NCI-H1694 (cell line): ENCODE results near the gene CEP131.
A peak's percentile ranks its signal among the peaks of the same experiment; 100 is the strongest.

Experiments
- DNase-seq: peaks from one replicate; lab custom pipeline; 2025; lab: John Stamatoyannopoulos, UW

The CEP131 gene

GRCh38 chr17:81223762-81224130, 981 bp upstream of the CEP131 start:
- no peak for DNase-seq

DNA sequence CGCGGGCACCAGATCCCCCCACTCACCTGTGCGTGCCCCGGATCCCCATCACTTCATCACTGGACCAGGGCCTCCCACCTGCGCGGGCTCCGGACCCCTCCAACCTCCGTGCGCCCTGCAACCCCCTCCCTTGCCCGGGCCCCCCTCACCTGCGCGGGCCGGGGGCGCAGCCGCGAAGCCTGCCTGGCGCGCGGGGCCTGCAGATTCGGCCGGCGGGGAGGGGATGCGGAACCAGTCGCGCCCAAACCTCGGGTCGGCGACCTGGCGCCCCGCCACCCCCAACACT, 202 bp downstream of the CEP131 start:
- DNase-seq: no peak

DNA sequence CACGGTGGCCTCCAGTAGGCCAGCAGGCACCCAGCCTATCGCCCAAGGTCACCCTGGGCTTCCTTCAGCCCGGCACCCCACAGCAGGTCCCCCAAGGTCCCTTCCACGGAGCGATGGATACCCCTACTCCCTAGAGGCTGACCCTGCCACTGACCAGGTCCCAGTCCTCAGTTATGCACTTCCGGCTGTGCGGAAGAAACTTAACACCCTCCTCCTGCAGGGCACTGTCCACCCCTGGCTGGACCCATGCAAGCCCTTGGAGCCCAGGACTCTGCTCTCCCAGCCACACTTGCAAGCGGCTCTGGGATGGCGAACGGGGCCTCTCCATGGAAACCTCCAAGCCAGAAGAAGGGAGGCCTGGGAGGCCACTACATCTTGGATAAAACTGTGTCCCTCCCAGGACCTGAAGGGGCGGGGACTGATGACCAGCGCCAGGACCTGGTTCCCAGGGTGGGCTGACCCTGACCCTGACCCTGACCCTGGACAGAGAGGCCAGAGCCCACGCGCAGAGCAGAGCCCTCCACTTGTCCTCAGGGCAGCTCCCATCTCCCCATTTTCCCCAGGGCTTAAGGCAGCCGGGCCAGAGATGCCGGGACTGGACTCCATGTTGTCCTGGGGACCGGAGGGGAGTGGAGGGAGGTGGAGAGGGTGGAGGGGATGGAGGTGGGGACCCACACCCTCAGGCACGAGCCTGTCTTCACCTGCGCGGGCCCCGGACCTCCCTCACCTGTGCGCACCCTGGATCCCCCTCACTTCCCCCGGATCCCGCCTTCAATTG, 734 bp downstream of the CEP131 start:
- no peak for DNase-seq

- DNase-seq: no peak
These were observed 1.4 kb downstream of the CEP131 start for GRCh38 chr17:81221371-81221841.

GRCh38 chr17:81219476-81220180, 3.1 kb downstream of the CEP131 start:
- DNase-seq: no peak

DNA sequence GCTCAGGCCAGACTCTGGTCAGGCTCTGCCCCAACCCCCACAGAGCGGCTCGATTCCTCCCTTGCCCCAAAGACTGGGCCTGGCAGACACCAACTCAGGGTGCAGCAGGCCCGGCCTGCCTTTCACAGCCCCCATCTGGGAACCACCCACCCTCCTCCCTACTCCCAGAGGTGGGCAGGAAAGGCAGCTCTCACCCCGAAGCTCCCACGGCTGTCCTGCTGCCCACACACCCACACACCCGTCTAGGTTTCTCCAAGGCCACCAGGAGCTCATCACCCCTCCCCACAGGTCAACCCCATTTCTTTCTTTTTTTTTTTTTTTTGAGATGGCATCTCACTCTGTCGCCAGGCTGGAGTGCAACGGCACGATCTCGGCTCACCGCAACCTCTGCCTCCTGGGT, 3.8 kb downstream of the CEP131 start:
- no peak for DNase-seq

DNA sequence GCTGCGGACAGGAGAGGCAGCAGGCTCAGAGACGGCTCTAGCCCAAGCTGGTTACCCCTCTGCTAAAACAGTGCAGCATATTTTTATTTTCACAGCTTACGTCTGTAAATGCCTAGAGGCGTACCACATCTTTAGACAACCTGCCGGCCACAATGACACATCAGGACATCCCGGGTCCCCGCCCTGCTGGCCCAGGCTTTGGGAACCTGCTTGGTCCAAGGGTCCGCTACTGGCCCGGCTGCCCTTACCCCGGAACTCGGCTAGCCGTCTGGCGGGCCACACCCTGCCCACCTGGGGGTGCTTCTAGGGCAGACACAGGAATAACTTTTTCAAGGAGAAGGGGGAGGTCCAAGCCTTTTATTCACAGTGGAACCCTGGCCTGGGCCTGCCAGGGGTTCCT, 4.3 kb downstream of the CEP131 start:
- DNase-seq: no peak

DNA sequence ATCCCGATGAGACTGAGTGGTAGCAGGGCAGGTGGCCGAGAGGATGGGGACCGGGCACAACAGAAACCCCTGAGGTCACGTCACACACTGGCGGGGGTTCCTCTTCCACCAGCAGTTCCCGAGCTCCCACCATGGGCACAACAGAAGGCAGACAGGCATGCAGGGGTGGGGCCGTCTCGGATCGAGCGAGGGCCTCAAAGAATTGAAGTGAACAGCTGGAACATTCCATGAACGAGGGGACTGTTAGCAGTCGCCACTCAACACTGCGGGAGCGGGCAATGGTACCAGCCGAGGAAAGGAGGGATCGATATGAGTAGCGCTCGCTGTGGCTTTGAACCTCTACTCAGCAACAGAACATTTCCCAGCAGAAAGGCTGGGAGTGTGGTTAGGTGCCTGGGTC, 5.3 kb downstream of the CEP131 start:
- DNase-seq: no peak

DNA sequence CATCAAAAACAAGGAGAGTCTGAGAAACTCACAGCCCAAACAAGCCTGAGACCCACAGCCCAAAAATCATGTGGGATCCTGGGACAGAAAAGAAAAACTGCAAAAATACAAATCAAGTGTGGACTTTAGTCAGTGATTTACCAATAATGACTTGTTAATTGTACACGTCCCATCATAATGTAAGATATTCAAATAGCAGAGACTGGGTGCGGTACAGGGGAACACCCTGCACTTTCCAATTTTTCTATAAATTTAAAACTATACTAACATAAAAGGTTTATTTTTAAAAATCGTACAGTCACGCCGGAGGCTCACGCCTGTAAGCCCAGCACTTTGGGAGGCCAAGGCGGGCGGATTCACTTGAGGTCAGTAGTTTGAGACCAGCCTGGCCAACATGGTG, 8.8 kb downstream of the CEP131 start:
- DNase-seq: no peak

GRCh38 chr17:81212365-81212764, 10.4 kb downstream of the CEP131 start:
- DNase-seq: no peak

DNA sequence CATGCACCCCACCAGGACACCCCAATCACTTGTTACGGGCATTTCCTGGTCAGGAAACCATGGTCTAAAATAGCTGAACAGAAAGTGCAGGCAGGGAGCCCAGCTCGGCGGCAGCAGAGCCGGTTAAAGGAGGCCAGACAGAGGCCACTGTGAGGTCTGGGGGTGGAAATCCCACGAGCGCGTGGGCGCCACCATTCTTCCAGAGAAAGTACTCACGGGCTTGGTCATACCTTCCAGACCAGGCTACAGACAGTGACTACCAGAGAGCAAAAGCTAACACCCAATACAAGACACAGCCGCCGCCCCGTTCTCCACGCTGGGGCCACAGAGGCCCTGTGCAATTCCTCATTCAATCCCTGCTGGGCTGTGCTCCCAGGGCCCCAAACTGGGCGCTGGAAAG, 11.9 kb downstream of the CEP131 start:
- DNase-seq: no peak

GRCh38 chr17:81210466-81210865, 12.3 kb downstream of the CEP131 start:
- DNase-seq: no peak

GRCh38 chr17:81209141-81209540, 13.6 kb downstream of the CEP131 start:
- no peak for DNase-seq

GRCh38 chr17:81208651-81209050, 14.1 kb downstream of the CEP131 start:
- no peak for DNase-seq

DNA sequence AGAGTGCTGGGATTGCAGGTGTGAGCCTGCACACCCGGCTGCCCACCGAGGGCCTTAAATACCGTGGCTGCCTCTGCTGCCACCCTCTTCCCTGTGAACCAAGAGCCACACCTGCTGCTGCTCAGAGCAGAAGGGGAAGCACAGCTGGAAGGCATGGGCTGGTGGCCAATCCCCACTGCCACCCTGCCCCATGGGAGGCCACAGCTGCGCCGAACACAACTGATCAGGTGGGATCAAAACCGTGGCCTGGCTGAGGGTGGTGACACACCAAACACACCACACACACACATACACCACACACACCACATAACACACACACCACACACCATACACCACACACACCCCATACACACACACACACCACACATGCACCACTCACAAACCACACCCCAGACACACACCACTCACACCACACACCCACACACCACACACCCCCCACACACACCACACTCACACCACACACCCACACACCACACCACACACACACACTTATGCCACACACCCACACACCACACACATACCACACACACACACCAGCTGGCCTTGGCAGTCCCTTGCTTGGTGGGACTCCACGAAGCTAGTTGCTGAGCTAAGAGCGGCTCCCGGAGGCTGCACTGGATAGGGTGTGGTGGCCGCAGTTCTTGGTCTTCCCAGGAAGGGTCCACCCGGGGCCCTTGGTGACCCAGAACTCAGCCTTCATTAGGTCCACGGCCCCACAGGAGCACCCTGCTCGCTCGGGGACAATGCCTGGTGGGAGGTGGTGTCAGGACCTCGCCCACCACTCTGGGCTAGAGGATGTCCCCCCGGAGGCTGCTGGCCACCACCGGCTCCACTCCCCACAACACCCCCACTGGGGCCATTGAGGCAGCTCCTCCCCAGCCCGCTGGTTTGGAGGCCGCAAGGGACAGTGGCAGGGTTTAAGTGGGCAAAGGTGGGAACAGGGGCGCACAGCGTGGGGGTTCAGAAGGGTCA, 14.9 kb downstream of the CEP131 start:
- DNase-seq: peak; percentile 16

DNA sequence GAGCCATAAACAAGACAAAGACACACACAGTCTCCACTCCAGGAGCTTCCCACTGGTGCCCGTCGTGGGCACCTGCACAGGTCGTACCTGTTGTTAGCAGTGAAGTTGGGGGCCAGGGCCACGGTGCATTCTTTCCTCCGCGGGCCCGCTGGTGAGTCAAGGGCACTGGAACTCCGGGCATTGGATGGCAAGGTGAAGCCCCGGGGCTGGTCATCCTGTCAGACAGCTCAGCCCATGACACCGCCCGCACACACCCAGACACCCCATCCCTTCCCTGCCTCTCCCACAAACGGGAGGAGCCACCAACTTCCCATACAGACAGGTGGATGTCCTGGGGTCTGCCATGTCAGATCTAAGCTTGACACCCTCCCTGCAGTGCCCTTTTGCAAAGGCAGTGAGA, 16.1 kb downstream of the CEP131 start:
- no peak for DNase-seq

DNA sequence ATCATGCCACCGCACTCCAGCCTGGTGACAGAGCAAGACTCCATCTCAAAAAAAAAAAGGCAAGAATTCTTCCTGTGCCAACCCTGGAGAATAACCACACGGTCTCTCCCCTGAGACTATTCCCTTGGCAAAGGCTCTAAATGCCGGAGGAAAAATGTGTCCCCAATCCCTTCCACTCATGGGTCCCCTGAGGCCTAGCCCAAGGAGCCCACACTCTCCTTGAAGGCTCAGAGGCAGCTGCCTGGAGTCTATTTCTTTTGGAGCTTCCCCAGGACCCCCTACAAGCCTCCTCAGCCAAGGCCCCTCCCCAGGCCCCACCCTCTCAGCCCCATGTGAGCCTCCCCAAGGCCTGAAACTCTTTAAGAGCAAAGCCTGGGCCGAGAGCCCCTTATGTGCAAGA, 16.6 kb downstream of the CEP131 start:
- DNase-seq: no peak

DNA sequence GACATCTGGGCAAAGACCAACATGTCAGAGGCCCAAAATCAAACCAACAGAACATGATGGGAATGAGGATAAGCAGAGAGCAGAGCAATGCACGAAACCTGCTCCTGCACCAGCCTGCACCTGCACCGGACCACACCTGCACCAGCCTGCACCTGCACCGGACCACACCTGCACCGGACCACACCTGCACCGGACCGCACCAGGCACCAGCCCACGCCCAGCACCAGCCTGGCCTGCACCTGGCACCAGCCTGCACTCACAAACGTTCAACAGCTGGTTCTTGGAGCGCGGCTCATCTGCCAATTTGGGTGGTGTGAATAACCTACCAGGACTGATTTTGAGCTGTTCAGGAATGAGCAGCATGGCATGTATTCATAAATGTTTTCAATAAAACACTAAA, 18.2 kb downstream of the CEP131 start:
- no peak for DNase-seq

DNA sequence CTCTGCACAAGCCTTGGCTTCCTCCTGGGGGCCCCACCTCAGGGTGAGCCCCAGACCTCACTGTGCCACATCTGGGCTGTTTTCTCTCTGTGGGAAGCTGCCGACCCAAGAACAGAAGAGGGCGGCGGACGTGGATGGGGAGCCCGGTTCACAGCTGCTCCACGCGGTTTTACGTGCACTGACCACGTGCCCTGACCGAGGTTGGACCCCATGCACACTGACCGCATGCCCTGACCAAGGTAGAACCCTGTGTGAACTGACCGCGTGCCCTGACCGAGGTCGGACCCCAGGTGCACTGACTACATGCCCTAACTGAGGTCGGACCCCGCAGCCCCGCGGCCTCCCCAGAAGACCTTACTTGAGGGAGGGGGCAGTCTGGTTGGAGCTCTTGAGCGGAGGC, 19.6 kb downstream of the CEP131 start:
- DNase-seq: no peak

- DNase-seq: no peak
These were observed 20.4 kb downstream of the CEP131 start for GRCh38 chr17:81202318-81202717.

DNA sequence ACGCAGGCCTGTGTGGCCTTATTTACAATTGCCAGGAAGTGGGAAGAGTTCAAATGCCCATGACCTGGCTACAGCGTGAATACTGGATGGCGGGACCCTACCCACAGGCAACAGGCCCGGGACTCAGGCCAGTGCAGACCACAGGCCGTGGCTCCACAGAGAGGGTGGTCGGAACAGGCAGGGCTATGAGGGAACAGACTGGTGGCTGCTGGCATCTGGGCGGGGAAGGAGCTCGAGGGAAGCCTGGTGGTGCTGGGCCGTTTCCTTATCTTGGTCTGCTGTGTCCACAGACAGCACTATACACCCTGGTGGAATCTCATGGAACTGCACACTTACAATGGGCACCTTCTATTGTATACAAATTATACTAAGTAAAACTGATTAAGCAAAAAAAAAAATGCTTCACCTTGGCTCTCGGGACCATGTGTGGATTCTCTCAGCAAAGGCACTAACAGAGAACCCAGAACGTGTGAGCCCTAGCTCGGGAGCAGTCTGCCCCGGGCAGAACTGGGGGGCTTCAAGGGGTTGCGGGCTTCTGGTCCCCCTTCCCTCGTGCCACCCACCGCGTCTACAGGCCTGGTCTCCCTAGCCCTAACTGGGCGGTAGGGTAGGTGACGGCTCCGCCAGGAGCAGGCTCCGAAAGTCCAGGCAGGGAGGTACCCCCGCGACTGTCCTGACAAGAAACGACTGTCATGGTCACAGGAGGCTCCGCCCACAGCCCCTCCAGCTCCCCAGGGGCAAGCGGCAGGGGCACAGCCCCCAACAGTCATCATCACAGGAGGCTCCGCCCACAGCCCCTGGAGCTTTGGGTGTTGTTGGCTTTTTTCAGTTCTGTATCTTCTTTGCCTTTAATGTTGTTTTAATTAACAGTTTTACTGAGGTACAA, 21.8 kb downstream of the CEP131 start:
- peak; percentile 81 for DNase-seq

- no peak for DNase-seq
These were observed 22.6 kb downstream of the CEP131 start for GRCh38 chr17:81200201-81200600.
